ENCODE measurements around the gene OLFM2. TPM values are rescaled to one million over a fixed set of nuclear protein-coding genes. Genes with fewer than 3 reads are reported as not detected.
"Not testable (repeated sequence)": the region's sequence is repeated elsewhere in the genome, so short reads cannot be mapped to it uniquely, and the experiment has no call there.

Gene OLFM2
- polyA plus RNA-seq, 3 donors = 21.1 to 26.8 (median 21.1) TPM

- DNase-seq (ENCODE audit: extremely low read depth in 1 of 11, low read depth in 9 of 11, low spot score in 4 of 11) = not testable (repeated sequence)
Measured at GRCh38 chr19:9820034-9820433, 116.3 kb downstream of the OLFM2 start.

GRCh38 chr19:9819596-9819909 lies 116.8 kb downstream of the OLFM2 start:
- no peak for DNase-seq (ENCODE audit: extremely low read depth in 1 of 11, low read depth in 9 of 11, low spot score in 4 of 11)

DNA sequence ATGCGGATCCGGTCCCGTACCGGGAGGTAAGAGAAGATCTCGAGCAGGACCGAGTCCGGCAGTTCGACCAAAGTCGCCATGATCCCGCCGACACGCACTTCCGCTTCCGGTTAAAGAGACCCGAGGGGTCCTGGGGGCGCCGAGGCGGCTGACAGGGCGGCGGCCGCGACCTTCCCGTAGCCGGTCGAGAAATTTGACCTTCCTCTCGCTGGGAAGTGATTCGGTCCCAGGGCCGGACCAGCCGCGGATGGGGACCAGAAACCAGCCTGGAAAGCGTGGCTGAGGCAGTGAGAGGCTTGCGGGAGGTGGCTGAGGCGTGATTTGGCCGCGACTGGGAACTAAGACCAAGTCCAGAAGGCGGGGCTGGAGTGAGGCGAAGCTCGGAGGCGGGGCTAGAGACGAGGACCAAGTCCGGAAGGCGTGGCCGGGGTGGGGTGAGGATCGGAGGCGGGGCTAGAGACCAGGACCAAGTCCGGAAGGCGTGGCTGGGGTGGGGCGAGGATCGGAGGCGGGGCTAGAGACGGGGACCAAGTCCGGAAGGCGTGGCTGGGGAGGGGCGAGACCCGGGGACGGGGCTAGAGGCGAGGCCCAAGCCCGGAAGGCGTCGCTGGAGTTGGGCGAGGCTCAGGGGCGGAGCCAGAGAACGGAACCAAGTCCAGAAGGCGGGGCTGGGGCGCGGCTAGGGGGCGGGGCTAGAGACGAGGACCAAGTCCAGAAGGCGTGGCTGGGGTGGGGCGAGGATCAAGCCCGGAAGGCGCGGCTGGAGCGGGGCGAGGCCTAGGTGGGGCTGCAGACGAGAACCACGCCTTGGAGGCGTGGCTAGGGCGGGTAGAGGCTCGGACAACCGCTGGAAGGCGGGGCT lies 117.3 kb downstream of the OLFM2 start, which contains the start of gene FBXL12:
Gene FBXL12 (minus strand): TSS at position 346 of the 862 bp plus-strand sequence. CDS start 266 bp downstream, at position 80.
- peak; percentile 98 to 100 (median 100) for DNase-seq (ENCODE audit: extremely low read depth in 1 of 11, low read depth in 9 of 11, low spot score in 4 of 11)

GRCh38 chr19:9818175-9818733 lies 118.1 kb downstream of the OLFM2 start:
- DNase-seq (ENCODE audit: extremely low read depth in 1 of 11, low read depth in 9 of 11, low spot score in 4 of 11) = no peak

- no peak for DNase-seq (ENCODE audit: extremely low read depth in 1 of 11, low read depth in 9 of 11, low spot score in 4 of 11)
Measured at GRCh38 chr19:9811139-9811538, 125.2 kb downstream of the OLFM2 start.

GRCh38 chr19:9808855-9809824 lies 127.2 kb downstream of the OLFM2 start:
- DNase-seq (ENCODE audit: extremely low read depth in 1 of 11, low read depth in 9 of 11, low spot score in 4 of 11) = no peak

DNA sequence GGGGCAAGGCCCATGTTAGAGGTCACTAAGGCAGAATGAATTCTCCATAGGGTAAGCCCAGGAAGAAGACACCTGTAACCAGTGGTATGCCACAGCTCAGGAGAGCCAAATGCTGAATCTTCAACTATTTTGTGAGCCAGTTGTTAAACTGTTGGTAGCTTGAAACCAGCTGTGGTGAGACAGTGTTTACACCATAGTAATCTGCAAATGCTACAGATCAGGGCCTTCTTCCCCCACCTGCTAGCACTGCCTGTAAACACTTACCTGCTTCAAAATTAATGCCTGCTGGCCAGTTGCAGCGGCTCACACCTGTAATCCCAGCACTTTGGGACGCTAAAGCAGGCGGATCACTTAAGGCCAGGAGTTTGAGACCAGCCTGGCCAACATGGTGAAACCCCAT lies 129.5 kb downstream of the OLFM2 start:
- no peak for DNase-seq (ENCODE audit: extremely low read depth in 1 of 11, low read depth in 9 of 11, low spot score in 4 of 11)

Other genes starting within 250 kb of the OLFM2 start
- 10 to 100 TPM; 20.1 to 33.0 (median 20.5) TPM for gene ZNF846, start 167.8 kb downstream of the OLFM2 start, polyA plus RNA-seq (ENCODE audit: insufficient read length in 3 of 3)
- gene FBXL12, start 117.4 kb downstream of the OLFM2 start, polyA plus RNA-seq (ENCODE audit: insufficient read length in 3 of 3) = 10 to 100 TPM; 26.6 to 35.3 (median 29.2) TPM
- 100 to 1,000 TPM; 261 to 311 (median 295) TPM for gene UBL5, start 108.6 kb downstream of the OLFM2 start, polyA plus RNA-seq (ENCODE audit: insufficient read length in 3 of 3)
- 10 to 100 TPM; 46.7 to 76.9 (median 64.0) TPM for gene PIN1, start 101.2 kb downstream of the OLFM2 start, polyA plus RNA-seq (ENCODE audit: insufficient read length in 3 of 3)
- gene COL5A3, start 74.0 kb upstream of the OLFM2 start, polyA plus RNA-seq (ENCODE audit: insufficient read length in 3 of 3) = 1 to 10 TPM in 1 of 3 donors, under 1 TPM in 2; 0.56 to 1.7 (median 0.96) TPM
- under 1 TPM in 1 of 3 donors, not detected in 2; 0.27 TPM for gene RDH8, start 77.0 kb upstream of the OLFM2 start, polyA plus RNA-seq (ENCODE audit: insufficient read length in 3 of 3)
- gene SHFL, start 149.8 kb upstream of the OLFM2 start, polyA plus RNA-seq (ENCODE audit: insufficient read length in 3 of 3) = 10 to 100 TPM; 24.1 to 31.0 (median 25.9) TPM
- 1 to 10 TPM; 1.4 to 2.9 (median 2.9) TPM for gene ANGPTL6, start 166.2 kb upstream of the OLFM2 start, polyA plus RNA-seq (ENCODE audit: insufficient read length in 3 of 3)
- 10 to 100 TPM; 24.7 to 38.9 (median 34.5) TPM for gene PPAN, start 169.8 kb upstream of the OLFM2 start, polyA plus RNA-seq (ENCODE audit: insufficient read length in 3 of 3)
- 10 to 100 TPM; 11.1 to 16.8 (median 14.6) TPM for gene P2RY11, start 175.2 kb upstream of the OLFM2 start, polyA plus RNA-seq (ENCODE audit: insufficient read length in 3 of 3)
- 100 to 1,000 TPM; 194 to 214 (median 205) TPM for gene EIF3G, start 183.4 kb upstream of the OLFM2 start, polyA plus RNA-seq (ENCODE audit: insufficient read length in 3 of 3)

Measured in renal cortex interstitium (tissue), 11 donors.